Panc1 (cell line): ENCODE measurements around the gene NCAPD3. TPM values are rescaled to one million over a fixed set of nuclear protein-coding genes. Genes with fewer than 3 reads are reported as not detected.

ENCODE experiments used
- ATAC-seq: fragments of 200-7000 bp; cut with Tn5 transposase; 2 replicates; pipeline ENCODE4 v1.9.1; 2020; ENCODE audit warnings: mild to moderate bottlenecking, moderate library complexity
- BruUV-seq: library from RNA; stranded (reverse); fragments of 400-500 nt; replicated peaks from 2 replicates; lab custom pipeline; 2021; lab: Mats Ljungman, UMichigan
- CTCF ChIA-PET: fragments of 300-600 bp; sonication (Branson Sonifier 250); formaldehyde crosslinking; loops from one replicate; lab custom pipeline; 2022; ENCODE audit warnings: antibody characterized with exemption; lab: Charles Lee
- POLR2A ChIA-PET: fragments of 300-600 bp; sonication (Branson Sonifier 250); formaldehyde crosslinking; loops from one replicate; lab custom pipeline; 2022; ENCODE audit warnings: antibody characterized with exemption; lab: Charles Lee
- DNase-seq: peaks from one replicate; pipeline ENCODE4 v3.0.0-alpha.2; 2010; ENCODE audit warnings: low read depth, low spot score
- H3K27ac ChIP-seq: 2 replicates; pipeline ENCODE4 v1.5.1; 2011; ENCODE audit warnings: mild to moderate bottlenecking, low read length, inconsistent platforms
- H3K27me3 ChIP-seq: fragments of 200-500 bp; sonication (Bioruptor generic); 2 replicates; pipeline ENCODE4 v1.6.0; 2014; ENCODE audit warnings: low read length, inconsistent platforms; ENCODE audit not compliant: control insufficient read depth, insufficient read depth
- H3K36me3 ChIP-seq: fragments of 200-500 bp; sonication (Bioruptor generic); 2 replicates; pipeline ENCODE4 v1.5.1; 2014; ENCODE audit warnings: inconsistent platforms, mild to moderate bottlenecking, low read length, moderate library complexity; ENCODE audit not compliant: control insufficient read depth, insufficient read depth
- H3K4me1 ChIP-seq: 2 replicates; pipeline ENCODE4 v1.5.1; 2011; ENCODE audit warnings: inconsistent platforms, mild to moderate bottlenecking, low read length, moderate library complexity; ENCODE audit not compliant: control insufficient read depth, insufficient read depth
- H3K4me3 ChIP-seq, 2 experiments: 2 replicates each; pipeline ENCODE4 v1.5.1; 2011 to 2012; ENCODE audit warnings: low read depth in 2 of 2, low read length in 2 of 2, mild to moderate bottlenecking in 2 of 2, inconsistent platforms in 1 of 2, moderate library complexity in 1 of 2
- H3K9me3 ChIP-seq: fragments of 200-500 bp; sonication (Bioruptor generic); 2 replicates; pipeline ENCODE4 v1.5.1; 2014; ENCODE audit warnings: low read depth, mild to moderate bottlenecking, inconsistent platforms, low read length, moderate library complexity; ENCODE audit not compliant: control insufficient read depth, insufficient read depth
- POLR2AphosphoS5 ChIP-seq: IDR thresholded peaks from 2 replicates; pipeline ENCODE4 v1.6.1; 2012; ENCODE audit warnings: mild to moderate bottlenecking, low read depth, low read length, moderate library complexity
- SIN3A ChIP-seq: IDR thresholded peaks from 2 replicates; pipeline ENCODE4 v1.6.1; 2012; ENCODE audit warnings: low read depth, mild to moderate bottlenecking, low read length, moderate library complexity, borderline replicate concordance; ENCODE audit not compliant: insufficient read depth
- TCF7L2 ChIP-seq: IDR thresholded peaks from 2 replicates; pipeline ENCODE4 v1.6.1; 2011; ENCODE audit warnings: mild to moderate bottlenecking, low read depth, low read length, inconsistent platforms
- in situ Hi-C: cut with HindIII; loops from 2 replicates; pipeline ENCODE4 v1.10.0; 2016; ENCODE audit warnings: low sequenced_read_pairs, low pct_unique_long_range_greater_than_20kb
- intact Hi-C: fragments of 100-400 bp; cut with micrococcal nuclease; formaldehyde crosslinking; loops from one replicate; pipeline ENCODE4 v1.10.0; 2022; ENCODE audit not compliant: unreplicated experiment
- total RNA-seq: library from RNA; stranded (reverse); gene quantifications from one replicate; pipeline ENCODE4 v1.2.1, GENCODE V29; 2021; ENCODE audit not compliant: unreplicated experiment
- TF ChIP-seq, protein P1 (sequence below), 2 experiments: IDR thresholded peaks; 2 replicates each; pipeline ENCODE4 v1.6.1; 2011 to 2012; ENCODE audit warnings: low read depth in 2 of 2, control low read depth in 1 of 2, low read length in 1 of 2, mild to moderate bottlenecking in 1 of 2, moderate library complexity in 1 of 2; ENCODE audit not compliant: insufficient read depth in 1 of 2
- TF ChIP-seq, protein P2 (sequence below): fragments of 450-650 bp; IDR thresholded peaks from 2 replicates; pipeline ENCODE4 v1.5.1; 2017; ENCODE audit warnings: mild to moderate bottlenecking

Gene NCAPD3
- total RNA-seq, 1 experiment from 2014 or later: 75.9 TPM

DNA sequence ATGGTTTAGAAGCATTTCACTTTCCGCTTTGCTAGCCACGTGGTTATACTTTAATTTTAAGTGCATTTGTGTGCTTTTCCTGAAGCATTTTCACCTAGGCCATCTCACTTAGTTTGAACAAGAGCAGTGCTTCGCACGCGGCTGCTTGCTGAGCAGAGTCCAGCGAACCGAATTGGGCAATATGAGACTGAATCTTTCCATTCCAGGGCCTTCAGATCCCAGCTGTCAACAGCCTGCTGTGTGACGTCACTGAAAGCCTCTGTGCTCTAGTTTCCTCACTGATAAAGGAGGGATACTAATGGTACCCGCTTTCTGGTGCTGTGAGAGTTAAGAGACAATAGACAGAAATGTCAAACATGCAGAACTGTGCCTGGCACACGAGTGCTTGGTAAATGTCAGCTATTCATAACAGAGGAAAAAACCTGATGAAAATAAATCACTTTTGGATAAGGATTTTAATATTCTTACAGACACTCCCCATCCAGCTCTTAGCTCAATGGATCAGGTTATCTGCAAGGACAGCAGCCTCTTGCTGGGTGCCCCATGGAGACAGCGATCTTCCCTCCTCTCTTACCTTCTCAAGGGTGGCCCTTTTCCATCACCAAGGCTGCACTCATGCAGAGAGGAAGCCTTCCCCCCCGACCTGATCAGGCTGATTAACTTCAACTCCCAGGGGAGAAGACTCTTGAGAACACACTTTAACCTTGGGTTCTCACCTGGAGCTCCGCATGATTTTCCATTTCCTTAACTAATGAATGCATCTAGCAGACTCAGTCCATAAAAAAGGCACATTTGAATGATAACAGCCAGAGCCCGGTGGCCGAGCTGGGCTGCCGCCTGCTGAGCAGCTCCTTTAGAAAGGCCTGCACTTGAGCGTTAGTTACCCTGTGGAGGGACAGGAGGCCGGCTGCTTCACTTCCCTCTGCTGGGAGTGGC, 48.9 kb upstream of the NCAPD3 start:
- CTCF ChIA-PET: interaction anchor here (1.5 kb wide), 1 partner anchor 11 kb away, joined by 6 read pairs; no protein-coding TSS in a partner anchor
- POLR2A ChIA-PET: no interaction called here
- no peak overlapping the region for H3K4me3 ChIP-seq
- no peak overlapping the region for H3K27ac ChIP-seq
- TF ChIP-seq SIN3A: no peak
- no peak for TF ChIP-seq TCF7L2
- no peak for TF ChIP-seq POLR2AphosphoS5
- TF ChIP-seq, protein P1, sequence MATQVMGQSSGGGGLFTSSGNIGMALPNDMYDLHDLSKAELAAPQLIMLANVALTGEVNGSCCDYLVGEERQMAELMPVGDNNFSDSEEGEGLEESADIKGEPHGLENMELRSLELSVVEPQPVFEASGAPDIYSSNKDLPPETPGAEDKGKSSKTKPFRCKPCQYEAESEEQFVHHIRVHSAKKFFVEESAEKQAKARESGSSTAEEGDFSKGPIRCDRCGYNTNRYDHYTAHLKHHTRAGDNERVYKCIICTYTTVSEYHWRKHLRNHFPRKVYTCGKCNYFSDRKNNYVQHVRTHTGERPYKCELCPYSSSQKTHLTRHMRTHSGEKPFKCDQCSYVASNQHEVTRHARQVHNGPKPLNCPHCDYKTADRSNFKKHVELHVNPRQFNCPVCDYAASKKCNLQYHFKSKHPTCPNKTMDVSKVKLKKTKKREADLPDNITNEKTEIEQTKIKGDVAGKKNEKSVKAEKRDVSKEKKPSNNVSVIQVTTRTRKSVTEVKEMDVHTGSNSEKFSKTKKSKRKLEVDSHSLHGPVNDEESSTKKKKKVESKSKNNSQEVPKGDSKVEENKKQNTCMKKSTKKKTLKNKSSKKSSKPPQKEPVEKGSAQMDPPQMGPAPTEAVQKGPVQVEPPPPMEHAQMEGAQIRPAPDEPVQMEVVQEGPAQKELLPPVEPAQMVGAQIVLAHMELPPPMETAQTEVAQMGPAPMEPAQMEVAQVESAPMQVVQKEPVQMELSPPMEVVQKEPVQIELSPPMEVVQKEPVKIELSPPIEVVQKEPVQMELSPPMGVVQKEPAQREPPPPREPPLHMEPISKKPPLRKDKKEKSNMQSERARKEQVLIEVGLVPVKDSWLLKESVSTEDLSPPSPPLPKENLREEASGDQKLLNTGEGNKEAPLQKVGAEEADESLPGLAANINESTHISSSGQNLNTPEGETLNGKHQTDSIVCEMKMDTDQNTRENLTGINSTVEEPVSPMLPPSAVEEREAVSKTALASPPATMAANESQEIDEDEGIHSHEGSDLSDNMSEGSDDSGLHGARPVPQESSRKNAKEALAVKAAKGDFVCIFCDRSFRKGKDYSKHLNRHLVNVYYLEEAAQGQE (IDR thresholded peaks at IDR 0.05; ENCODE audit: insufficient read depth in 1 of 2, low read depth in 2 of 2, low read length in 1 of 2): no peak
- TF ChIP-seq, protein P2, sequence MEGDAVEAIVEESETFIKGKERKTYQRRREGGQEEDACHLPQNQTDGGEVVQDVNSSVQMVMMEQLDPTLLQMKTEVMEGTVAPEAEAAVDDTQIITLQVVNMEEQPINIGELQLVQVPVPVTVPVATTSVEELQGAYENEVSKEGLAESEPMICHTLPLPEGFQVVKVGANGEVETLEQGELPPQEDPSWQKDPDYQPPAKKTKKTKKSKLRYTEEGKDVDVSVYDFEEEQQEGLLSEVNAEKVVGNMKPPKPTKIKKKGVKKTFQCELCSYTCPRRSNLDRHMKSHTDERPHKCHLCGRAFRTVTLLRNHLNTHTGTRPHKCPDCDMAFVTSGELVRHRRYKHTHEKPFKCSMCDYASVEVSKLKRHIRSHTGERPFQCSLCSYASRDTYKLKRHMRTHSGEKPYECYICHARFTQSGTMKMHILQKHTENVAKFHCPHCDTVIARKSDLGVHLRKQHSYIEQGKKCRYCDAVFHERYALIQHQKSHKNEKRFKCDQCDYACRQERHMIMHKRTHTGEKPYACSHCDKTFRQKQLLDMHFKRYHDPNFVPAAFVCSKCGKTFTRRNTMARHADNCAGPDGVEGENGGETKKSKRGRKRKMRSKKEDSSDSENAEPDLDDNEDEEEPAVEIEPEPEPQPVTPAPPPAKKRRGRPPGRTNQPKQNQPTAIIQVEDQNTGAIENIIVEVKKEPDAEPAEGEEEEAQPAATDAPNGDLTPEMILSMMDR: no peak
- ATAC-seq (no peak), DNase-seq (no peak)
- peaks cover 40% of the 10 kb centered on the region for H3K27me3 ChIP-seq
- H3K4me1 ChIP-seq: 0 out of 2 replicates have a peak, but pooled peaks cover 2% of the 10 kb centered on the region
- in situ Hi-C loops: no loop called here
- BruUV-seq: no TSS peak
- H3K36me3 ChIP-seq: no peaks in the 10 kb centered on the region
- no peaks in the 10 kb centered on the region for H3K9me3 ChIP-seq
- intact Hi-C loops: no loop called here

- BruUV-seq: no TSS peak
- H3K27me3 ChIP-seq: peaks cover 33% of the 10 kb centered on the region
Measured at GRCh38 chr11:134271978-134272377, 48.2 kb upstream of the NCAPD3 start.

More at GRCh38 chr11:134271978-134272377, 48.2 kb upstream of the NCAPD3 start:
- intact Hi-C loops: no loop called here
- H3K4me1 ChIP-seq: 0 out of 2 replicates have a peak, but pooled peaks cover 2% of the 10 kb centered on the region
- no peaks in the 10 kb centered on the region for H3K36me3 ChIP-seq
- no peak for DNase-seq
- no peak for TF ChIP-seq POLR2AphosphoS5
- TF ChIP-seq, protein P1 (IDR thresholded peaks at IDR 0.05; ENCODE audit: insufficient read depth in 1 of 2, low read depth in 2 of 2, low read length in 1 of 2): no peak
- no peak for TF ChIP-seq SIN3A
- TF ChIP-seq, protein P2: no peak
- TF ChIP-seq TCF7L2: no peak
- POLR2A ChIA-PET: no interaction called here
- no peak for ATAC-seq
- no peak overlapping the region for H3K27ac ChIP-seq
- H3K4me3 ChIP-seq: no peak overlapping the region
- no peaks in the 10 kb centered on the region for H3K9me3 ChIP-seq
- in situ Hi-C loops: no loop called here
- CTCF ChIA-PET: no interaction called here
